ENCODE data around the gene PLCXD3. TPM values are rescaled to one million over a fixed set of nuclear protein-coding genes. Genes with fewer than 3 reads are reported as not detected.

Gene PLCXD3
- total and polyA plus RNA-seq, 9 of the 15 experiments (the other 6 are each of a cell fraction or from before 2014, with no cell fraction given): not detected

GRCh38 chr5:41263335-41263734 is 247.1 kb downstream of the PLCXD3 start:
- H2AFZ ChIP-seq (ENCODE audit: low read depth, low read length): no peak overlapping the region
- no peak overlapping the region for H3K4me2 ChIP-seq (ENCODE audit: insufficient read depth, low read length)
- CTCF ChIA-PET (ENCODE audit: low intra/inter-chr PET ratio): no interaction called here
- no peaks in the 10 kb centered on the region for H3K79me2 ChIP-seq (ENCODE audit: control insufficient read depth, insufficient read depth, low read length)
- H3K9me1 ChIP-seq (ENCODE audit: control insufficient read depth, insufficient read depth, low read length): no peaks in the 10 kb centered on the region
- POLR2A ChIA-PET: no interaction called here
- H3K27ac ChIP-seq (ENCODE audit: extremely low read depth, low read depth, low read length): no peak overlapping the region
- H3K9me3 ChIP-seq (replicated peaks; ENCODE audit: control insufficient read depth, insufficient read depth, low read depth, low read length): no peaks in the 10 kb centered on the region
- H3K4me3 ChIP-seq: no peak overlapping the region
- no peaks in the 10 kb centered on the region for H3K36me3 ChIP-seq (ENCODE audit: control insufficient read depth, insufficient read depth, low read length)
- BruUV-seq (replicated peaks): no TSS peak
- H4K20me1 ChIP-seq (replicated peaks; ENCODE audit: control insufficient read depth, insufficient read depth, low read length): no peaks in the 10 kb centered on the region
- no peak overlapping the region for H3K9ac ChIP-seq (ENCODE audit: insufficient read depth in 1 of 2, low read depth in 2 of 2, low read length in 2 of 2)
- no peaks in the 10 kb centered on the region for H3K4me1 ChIP-seq (replicated peaks in 1 of 2; ENCODE audit: control insufficient read depth in 2 of 2, insufficient read depth in 2 of 2, low read length in 2 of 2)
- in situ Hi-C loops (cut with MboI): no loop called here
- intact Hi-C loops (cut with micrococcal nuclease): no loop called here
- FAIRE-seq (no peak), DNase-seq (ENCODE audit: extremely low read depth in 1 of 4, low spot score in 3 of 4) (no peak), ATAC-seq (no peak)
- H3K27me3 ChIP-seq (ENCODE audit: control insufficient read depth in 2 of 2, insufficient read depth in 2 of 2, low read length in 2 of 2): no peaks in the 10 kb centered on the region
- 0% methylated on average over 2 of the region's 2 CpGs for WGBS (ENCODE audit: insufficient coverage, low coverage, missing lambda C conversion rate)
- TF ChIP-seq GTF2B (IDR thresholded peaks at IDR 0.05; ENCODE audit: extremely low read depth, insufficient read length) (no peak), NFXL1 (CRISPR knock-in tag; IDR thresholded peaks at IDR 0.05) (no peak), ZFP1 (CRISPR knock-in tag; IDR thresholded peaks at IDR 0.05) (no peak), THRAP3 (IDR thresholded peaks at IDR 0.05; ENCODE audit: borderline replicate concordance) (no peak), TEAD2 (tag; IDR thresholded peaks at IDR 0.05) (no peak), RBBP5 (IDR thresholded peaks at IDR 0.05; ENCODE audit: borderline replicate concordance, insufficient read depth, low read length, poor library complexity, severe bottlenecking) (no peak), U2AF1 (optimal IDR thresholded peaks at IDR 0.05; ENCODE audit: low read depth, low read length) (no peak), HDAC1 (IDR thresholded peaks at IDR 0.05) (no peak), TEAD4 (IDR thresholded peaks at IDR 0.05; ENCODE audit: low read length) (no peak), TEAD4 (CRISPR knock-in tag; IDR thresholded peaks at IDR 0.05; ENCODE audit: borderline replicate concordance) (no peak), POU5F1 (IDR thresholded peaks at IDR 0.05; ENCODE audit: borderline replicate concordance, low read depth, low read length, partially characterized antibody) (no peak), PCBP2 (IDR thresholded peaks at IDR 0.05; ENCODE audit: low read depth, low read length, poor library complexity, severe bottlenecking) (no peak), ZBTB17 (CRISPR knock-in tag; IDR thresholded peaks at IDR 0.05) (no peak), SMARCB1 (IDR thresholded peaks at IDR 0.05; ENCODE audit: insufficient read length, low read depth) (no peak), CEBPG (CRISPR knock-in tag; IDR thresholded peaks at IDR 0.05) (no peak), CEBPG (tag; conservative IDR thresholded peaks at IDR 0.05 in 1 of 2, IDR thresholded peaks at IDR 0.05 in 1 of 2) (no peak), ARNT (IDR thresholded peaks at IDR 0.05) (no peak), ZKSCAN3 (CRISPR knock-in tag; IDR thresholded peaks at IDR 0.05) (no peak)
- TF ChIP-seq, protein P1, sequence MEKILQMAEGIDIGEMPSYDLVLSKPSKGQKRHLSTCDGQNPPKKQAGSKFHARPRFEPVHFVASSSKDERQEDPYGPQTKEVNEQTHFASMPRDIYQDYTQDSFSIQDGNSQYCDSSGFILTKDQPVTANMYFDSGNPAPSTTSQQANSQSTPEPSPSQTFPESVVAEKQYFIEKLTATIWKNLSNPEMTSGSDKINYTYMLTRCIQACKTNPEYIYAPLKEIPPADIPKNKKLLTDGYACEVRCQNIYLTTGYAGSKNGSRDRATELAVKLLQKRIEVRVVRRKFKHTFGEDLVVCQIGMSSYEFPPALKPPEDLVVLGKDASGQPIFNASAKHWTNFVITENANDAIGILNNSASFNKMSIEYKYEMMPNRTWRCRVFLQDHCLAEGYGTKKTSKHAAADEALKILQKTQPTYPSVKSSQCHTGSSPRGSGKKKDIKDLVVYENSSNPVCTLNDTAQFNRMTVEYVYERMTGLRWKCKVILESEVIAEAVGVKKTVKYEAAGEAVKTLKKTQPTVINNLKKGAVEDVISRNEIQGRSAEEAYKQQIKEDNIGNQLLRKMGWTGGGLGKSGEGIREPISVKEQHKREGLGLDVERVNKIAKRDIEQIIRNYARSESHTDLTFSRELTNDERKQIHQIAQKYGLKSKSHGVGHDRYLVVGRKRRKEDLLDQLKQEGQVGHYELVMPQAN (IDR thresholded peaks at IDR 0.05; ENCODE audit: borderline replicate concordance): no peak
- TF ChIP-seq, protein P2, sequence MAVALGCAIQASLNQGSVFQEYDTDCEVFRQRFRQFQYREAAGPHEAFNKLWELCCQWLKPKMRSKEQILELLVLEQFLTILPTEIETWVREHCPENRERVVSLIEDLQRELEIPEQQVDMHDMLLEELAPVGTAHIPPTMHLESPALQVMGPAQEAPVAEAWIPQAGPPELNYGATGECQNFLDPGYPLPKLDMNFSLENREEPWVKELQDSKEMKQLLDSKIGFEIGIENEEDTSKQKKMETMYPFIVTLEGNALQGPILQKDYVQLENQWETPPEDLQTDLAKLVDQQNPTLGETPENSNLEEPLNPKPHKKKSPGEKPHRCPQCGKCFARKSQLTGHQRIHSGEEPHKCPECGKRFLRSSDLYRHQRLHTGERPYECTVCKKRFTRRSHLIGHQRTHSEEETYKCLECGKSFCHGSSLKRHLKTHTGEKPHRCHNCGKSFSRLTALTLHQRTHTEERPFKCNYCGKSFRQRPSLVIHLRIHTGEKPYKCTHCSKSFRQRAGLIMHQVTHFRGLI (CRISPR knock-in tag; IDR thresholded peaks at IDR 0.05): no peak

Data from K562 (cell line).